DMS79 (cell line): ENCODE measurements around the gene FBXL12.
"Not testable (repeated sequence)": the region's sequence is repeated elsewhere in the genome, so short reads cannot be mapped to it uniquely, and the experiment has no call there.

Experiments used
- DNase-seq: peaks from one replicate; lab custom pipeline; 2025; lab: John Stamatoyannopoulos, UW

Gene FBXL12

GRCh38 chr19:9792206-9793070 is 26.4 kb downstream of the FBXL12 start:
- DNase-seq = peak; percentile 89

- DNase-seq = peak; percentile 92
Measured at GRCh38 chr19:9791552-9792205, 27.2 kb downstream of the FBXL12 start.

GRCh38 chr19:9791073-9791367 is 27.9 kb downstream of the FBXL12 start:
- not testable (repeated sequence) for DNase-seq

- not testable (repeated sequence) for DNase-seq
Measured at GRCh38 chr19:9789579-9789978, 29.3 kb downstream of the FBXL12 start.

GRCh38 chr19:9789066-9789465 is 29.8 kb downstream of the FBXL12 start:
- no peak for DNase-seq

- DNase-seq = not testable (repeated sequence)
Measured at GRCh38 chr19:9788604-9789003, 30.3 kb downstream of the FBXL12 start.

GRCh38 chr19:9786819-9787218 is 32.1 kb downstream of the FBXL12 start:
- no peak for DNase-seq

- DNase-seq = no peak
Measured at GRCh38 chr19:9786342-9786741, 32.5 kb downstream of the FBXL12 start.

- DNase-seq = peak; percentile 99
Measured at GRCh38 chr19:9785367-9786331, 33.2 kb downstream of the FBXL12 start.

- DNase-seq = not testable (repeated sequence)
Measured at GRCh38 chr19:9784163-9784496, 34.7 kb downstream of the FBXL12 start.

GRCh38 chr19:9782338-9782737 is 36.5 kb downstream of the FBXL12 start:
- DNase-seq = no peak

- DNase-seq = peak; percentile 92
Measured at GRCh38 chr19:9768175-9769112, 50.4 kb downstream of the FBXL12 start, which contains the start of gene ZNF846. Gene ZNF846 (minus strand): TSS chr19:9768738. CDS start chr19:9764950, 3,788 bp downstream.
